Measurements from ENCODE around the gene PAPPA.

GRCh38 chr9:116325924-116326323 lies 172.3 kb downstream of the PAPPA start:
- no peak for TF ChIP-seq CTCF (IDR thresholded peaks at IDR 0.05)
- no peak for TF ChIP-seq POLR2A (IDR thresholded peaks at IDR 0.05)
